Neuronal stem cell (in vitro differentiated cells): ENCODE measurements around the gene GRIP2.

Source experiments
- DNase-seq: peaks from one replicate; pipeline ENCODE4 v3.0.0-alpha.2; 2013; ENCODE audit warnings: low spot score
- H2AFZ ChIP-seq: one replicate; pipeline ENCODE4 v1.6.1; 2013; ENCODE audit warnings: mild to moderate bottlenecking, low read length, inconsistent platforms
- H2AK5ac ChIP-seq: 2 replicates; pipeline ENCODE4 v1.6.1; 2013; ENCODE audit warnings: low read depth, mild to moderate bottlenecking, inconsistent platforms, low read length, moderate library complexity, mixed read lengths
- H2BK120ac ChIP-seq: 2 replicates; pipeline ENCODE4 v1.6.1; 2013; ENCODE audit warnings: low read depth, mild to moderate bottlenecking, inconsistent platforms, low read length, moderate library complexity, mixed read lengths
- H2BK12ac ChIP-seq: one replicate; pipeline ENCODE4 v1.6.1; 2013; ENCODE audit warnings: low read length, inconsistent platforms
- H2BK15ac ChIP-seq: 2 replicates; pipeline ENCODE4 v1.6.1; 2013; ENCODE audit warnings: mild to moderate bottlenecking, low read length, inconsistent platforms, mixed read lengths
- H2BK5ac ChIP-seq: one replicate; pipeline ENCODE4 v1.6.1; 2013; ENCODE audit warnings: inconsistent platforms, mild to moderate bottlenecking, low read length, moderate library complexity
- H3K14ac ChIP-seq: one replicate; pipeline ENCODE4 v1.6.1; 2013; ENCODE audit warnings: low read length, inconsistent platforms
- H3K18ac ChIP-seq: 2 replicates; pipeline ENCODE4 v1.6.1; 2013; ENCODE audit warnings: low read length, inconsistent platforms
- H3K23ac ChIP-seq: 2 replicates; pipeline ENCODE4 v1.6.1; 2013; ENCODE audit warnings: low read depth, mild to moderate bottlenecking, mixed read lengths, low read length, inconsistent platforms; ENCODE audit not compliant: poor library complexity
- H3K27ac ChIP-seq: replicated peaks from 3 replicates; pipeline ENCODE4 v1.5.1; 2013; ENCODE audit warnings: low read length, inconsistent platforms
- H3K27me3 ChIP-seq, 3 experiments: 2 replicates each; pipeline ENCODE4 v1.6.1; 2013; ENCODE audit warnings: low read length in 3 of 3, mild to moderate bottlenecking in 2 of 3, inconsistent platforms in 1 of 3, low read depth in 1 of 3, mixed read lengths in 1 of 3, moderate library complexity in 1 of 3; ENCODE audit not compliant: control insufficient read depth in 3 of 3, insufficient read depth in 3 of 3
- H3K36me3 ChIP-seq, 2 donors: replicated peaks in 1 of 2; 2 replicates each; pipeline ENCODE4 v1.6.1; 2013; ENCODE audit warnings: low read length in 2 of 2; ENCODE audit not compliant: control insufficient read depth in 2 of 2, insufficient read depth in 2 of 2
- H3K4ac ChIP-seq: 2 replicates; pipeline ENCODE4 v1.6.1; 2013; ENCODE audit warnings: inconsistent platforms, mild to moderate bottlenecking, low read length, moderate library complexity
- H3K4me1 ChIP-seq, 2 donors: 1 replicate in 1 of 2; 2 replicates in 1 of 2; pipeline ENCODE4 v1.6.1; 2013; ENCODE audit warnings: low read length in 2 of 2, low read depth in 1 of 2; ENCODE audit not compliant: control insufficient read depth in 2 of 2, insufficient read depth in 1 of 2
- H3K4me2 ChIP-seq: one replicate; pipeline ENCODE4 v1.6.1; 2013; ENCODE audit warnings: mild to moderate bottlenecking, low read length, inconsistent platforms; ENCODE audit not compliant: insufficient read depth, poor library complexity, severe bottlenecking
- H3K4me3 ChIP-seq, 2 donors: 2 replicates each; pipeline ENCODE4 v1.5.1; 2013; ENCODE audit warnings: low read length in 2 of 2, mild to moderate bottlenecking in 2 of 2, inconsistent platforms in 1 of 2, moderate library complexity in 1 of 2
- H3K79me1 ChIP-seq: one replicate; pipeline ENCODE4 v1.6.1; 2013; ENCODE audit warnings: low read depth, mild to moderate bottlenecking, inconsistent platforms, low read length, moderate library complexity
- H3K9ac ChIP-seq: one replicate; pipeline ENCODE4 v1.6.1; 2013; ENCODE audit warnings: mild to moderate bottlenecking, low read depth, low read length, inconsistent platforms; ENCODE audit not compliant: poor library complexity
- H3K9me3 ChIP-seq, 2 donors: replicated peaks in 1 of 2; 2 replicates each; pipeline versions ENCODE3 to v1.6.1; 2013; ENCODE audit warnings: low read length in 2 of 2, mild to moderate bottlenecking in 2 of 2, inconsistent platforms in 1 of 2, low read depth in 1 of 2, mixed read lengths in 1 of 2, moderate library complexity in 1 of 2; ENCODE audit not compliant: control insufficient read depth in 2 of 2, insufficient read depth in 1 of 2
- H4K8ac ChIP-seq: one replicate; pipeline ENCODE4 v1.6.1; 2013; ENCODE audit warnings: low read depth, mild to moderate bottlenecking, inconsistent platforms, low read length, moderate library complexity
- H4K91ac ChIP-seq: one replicate; pipeline ENCODE4 v1.6.1; 2013; ENCODE audit warnings: low read length, low read depth, mild to moderate bottlenecking, inconsistent platforms; ENCODE audit not compliant: poor library complexity
- WGBS, 2 donors: extraction: QIAGEN DNeasy Blood & Tissue Kit; methylation state at CpG; one replicate each; pipeline ENCODE4 v1.1.7; 2013; ENCODE audit warnings: missing lambda C conversion rate in 2 of 2, mixed read lengths in 1 of 2; ENCODE audit not compliant: insufficient read length in 2 of 2, insufficient replicate concordance in 1 of 2; ENCODE audit errors: extremely low coverage in 2 of 2; 5-methylcytosine and 5-hydroxymethylcytosine counted together

Gene GRIP2

DNA sequence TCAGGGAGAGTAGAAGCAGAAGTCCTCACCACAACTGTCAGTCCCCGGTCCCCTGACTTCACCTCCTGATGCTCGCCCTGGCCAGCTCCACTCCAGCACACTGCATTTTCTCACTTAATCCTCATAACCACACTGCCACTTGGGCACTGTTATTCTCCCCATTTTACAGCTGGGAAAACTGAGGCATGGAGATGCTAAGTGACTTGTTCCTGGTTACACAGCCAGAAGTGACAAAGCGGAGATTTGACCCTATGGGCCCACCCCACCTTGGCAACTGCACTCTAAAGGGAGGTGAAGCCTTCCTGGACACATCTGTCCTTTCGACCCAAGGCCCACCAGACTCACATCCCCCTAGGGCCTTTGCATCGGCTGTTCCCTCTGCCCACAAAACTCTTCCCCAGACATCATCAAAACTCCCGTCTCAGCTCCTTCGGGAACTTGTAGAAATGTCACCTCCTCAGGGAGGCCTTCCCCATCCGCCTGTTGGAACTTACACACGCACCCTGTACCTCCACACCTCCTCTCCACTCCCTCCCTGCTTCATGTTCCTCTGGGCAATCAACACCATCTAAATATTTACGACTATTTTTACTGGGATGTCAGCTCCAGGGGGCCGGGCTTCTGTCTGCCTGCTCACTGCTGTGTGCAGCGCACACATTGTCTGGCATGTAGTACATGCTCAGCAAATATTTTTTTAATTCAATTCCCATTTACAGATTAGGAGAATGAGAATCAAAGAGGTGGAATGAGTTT lies 3.1 kb downstream of the GRIP2 start:
- no peak overlapping the region for H3K23ac ChIP-seq
- H3K4me2 ChIP-seq = no peak overlapping the region
- H3K79me1 ChIP-seq = no peaks in the 10 kb centered on the region
- no peaks in the 10 kb centered on the region for H3K36me3 ChIP-seq
- no peak overlapping the region for H2BK12ac ChIP-seq
- peaks cover 6 to 12% of the 10 kb centered on the region in 2 donors for H3K4me1 ChIP-seq
- no peak overlapping the region for H2BK120ac ChIP-seq
- H3K14ac ChIP-seq = no peak overlapping the region
- H4K91ac ChIP-seq = no peak overlapping the region
- no peak overlapping the region for H3K9ac ChIP-seq
- peaks cover 0 to 56% (median 0%) of the 10 kb centered on the region in 3 experiments for H3K27me3 ChIP-seq
- no peak overlapping the region for H2AFZ ChIP-seq
- no peak overlapping the region for H3K27ac ChIP-seq
- no CpG with 5 or more reads among the region's 12 CpGs for WGBS, 2 donors
- no peak for DNase-seq
- no peaks in the 10 kb centered on the region for H3K9me3 ChIP-seq
- no peak overlapping the region for H2BK15ac ChIP-seq
- no peak overlapping the region for H2BK5ac ChIP-seq
- no peak overlapping the region for H3K4me3 ChIP-seq
- H3K4ac ChIP-seq = no peak overlapping the region
- H4K8ac ChIP-seq = no peak overlapping the region
- H3K18ac ChIP-seq = no peak overlapping the region
- H2AK5ac ChIP-seq = no peak overlapping the region

DNA sequence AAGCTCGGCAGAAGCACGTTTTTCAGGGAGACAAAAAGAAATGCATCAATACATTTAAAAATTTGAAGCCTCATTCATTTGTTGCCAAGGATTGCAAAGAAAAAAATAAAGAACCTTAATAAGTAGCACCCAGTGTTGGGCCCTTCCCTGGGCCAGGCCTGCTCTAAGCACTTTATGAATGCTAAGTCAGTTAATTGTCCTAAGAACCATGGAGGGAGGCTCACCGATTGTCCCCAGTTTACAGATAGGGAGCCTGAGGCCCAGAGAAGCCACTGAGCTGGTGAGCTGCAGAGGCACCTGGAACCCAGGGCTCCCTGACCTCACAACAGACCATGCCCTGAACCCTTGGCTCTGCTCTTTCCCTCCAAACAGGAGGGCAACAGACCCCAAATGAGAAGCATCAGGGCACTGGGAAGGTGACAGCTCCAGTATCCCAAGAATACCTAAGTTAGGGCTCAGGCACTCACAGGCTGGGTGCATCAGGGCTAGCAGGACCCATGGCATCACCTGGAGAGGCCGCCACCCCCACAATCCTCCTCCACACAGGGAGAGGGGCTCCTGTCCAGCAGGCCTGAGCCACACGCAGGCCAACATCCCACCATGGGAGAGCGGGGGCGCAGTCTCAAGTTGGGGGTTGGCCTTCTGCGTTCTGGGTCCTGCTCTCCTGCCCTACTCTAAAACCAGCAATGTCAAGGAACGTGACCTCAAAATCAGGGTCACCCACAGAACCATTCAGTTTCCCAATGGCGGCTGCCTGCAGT lies 3.9 kb downstream of the GRIP2 start:
- no peak overlapping the region for H3K4me2 ChIP-seq
- no peak overlapping the region for H2BK15ac ChIP-seq
- H2AFZ ChIP-seq = no peak overlapping the region
- H2BK120ac ChIP-seq = no peak overlapping the region
- H2BK5ac ChIP-seq = no peak overlapping the region
- no peak overlapping the region for H3K14ac ChIP-seq
- no peaks in the 10 kb centered on the region for H3K9me3 ChIP-seq
- H3K27me3 ChIP-seq = peaks cover 0 to 53% (median 0%) of the 10 kb centered on the region in 3 experiments
- no peak overlapping the region for H3K9ac ChIP-seq
- H2BK12ac ChIP-seq = no peak overlapping the region
- H3K4me3 ChIP-seq = no peak overlapping the region
- no peak overlapping the region for H4K8ac ChIP-seq
- H3K18ac ChIP-seq = peak overlapping the region; percentile 40
- no peaks in the 10 kb centered on the region for H3K79me1 ChIP-seq
- WGBS, 2 donors = no CpG with 5 or more reads among the region's 10 CpGs
- H3K27ac ChIP-seq = no peak overlapping the region
- no peak for DNase-seq
- H4K91ac ChIP-seq = peak overlapping the region; percentile 93
- H3K23ac ChIP-seq = no peak overlapping the region
- H2AK5ac ChIP-seq = peak overlapping the region; percentile 56
- no peaks in the 10 kb centered on the region for H3K36me3 ChIP-seq
- H3K4me1 ChIP-seq = peaks cover 6 to 12% of the 10 kb centered on the region in 2 donors
- no peak overlapping the region for H3K4ac ChIP-seq

DNA sequence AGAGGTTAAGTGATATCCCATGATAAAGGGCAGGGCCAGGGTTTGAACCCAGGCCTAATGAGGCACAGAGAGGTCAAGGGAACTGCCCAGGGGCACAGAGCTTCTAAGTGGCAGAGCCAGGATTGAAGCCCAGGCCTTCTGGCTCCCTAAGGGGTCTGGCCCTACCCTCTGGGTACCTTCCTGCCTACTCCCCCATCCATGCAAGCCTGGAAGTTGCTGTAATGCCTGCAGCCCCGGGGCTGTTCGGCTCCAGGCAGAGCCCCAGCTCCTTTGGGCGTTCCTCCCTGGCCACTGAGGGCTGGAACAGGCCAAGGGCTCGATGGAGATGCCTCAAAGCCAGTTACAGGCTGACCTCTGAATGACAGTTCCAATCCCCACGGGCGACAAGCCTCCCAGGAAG lies 4.5 kb downstream of the GRIP2 start:
- no peak overlapping the region for H4K91ac ChIP-seq
- no peak overlapping the region for H3K23ac ChIP-seq
- no peak overlapping the region for H3K9ac ChIP-seq
- H3K27me3 ChIP-seq = peaks cover 0 to 48% (median 0%) of the 10 kb centered on the region in 3 experiments
- H3K4me2 ChIP-seq = no peak overlapping the region
- H4K8ac ChIP-seq = no peak overlapping the region
- no peak overlapping the region for H2BK5ac ChIP-seq
- peaks cover 6 to 12% of the 10 kb centered on the region in 2 donors for H3K4me1 ChIP-seq
- DNase-seq = no peak
- no CpG with 5 or more reads among the region's 6 CpGs for WGBS, 2 donors
- no peak overlapping the region for H3K18ac ChIP-seq
- no peak overlapping the region for H3K14ac ChIP-seq
- no peak overlapping the region for H2AK5ac ChIP-seq
- H2BK12ac ChIP-seq = no peak overlapping the region
- H2AFZ ChIP-seq = no peak overlapping the region
- H2BK120ac ChIP-seq = no peak overlapping the region
- no peaks in the 10 kb centered on the region for H3K36me3 ChIP-seq
- no peaks in the 10 kb centered on the region for H3K79me1 ChIP-seq
- no peak overlapping the region for H2BK15ac ChIP-seq
- H3K4ac ChIP-seq = no peak overlapping the region
- no peak overlapping the region for H3K4me3 ChIP-seq
- H3K27ac ChIP-seq = no peak overlapping the region
- no peaks in the 10 kb centered on the region for H3K9me3 ChIP-seq

DNA sequence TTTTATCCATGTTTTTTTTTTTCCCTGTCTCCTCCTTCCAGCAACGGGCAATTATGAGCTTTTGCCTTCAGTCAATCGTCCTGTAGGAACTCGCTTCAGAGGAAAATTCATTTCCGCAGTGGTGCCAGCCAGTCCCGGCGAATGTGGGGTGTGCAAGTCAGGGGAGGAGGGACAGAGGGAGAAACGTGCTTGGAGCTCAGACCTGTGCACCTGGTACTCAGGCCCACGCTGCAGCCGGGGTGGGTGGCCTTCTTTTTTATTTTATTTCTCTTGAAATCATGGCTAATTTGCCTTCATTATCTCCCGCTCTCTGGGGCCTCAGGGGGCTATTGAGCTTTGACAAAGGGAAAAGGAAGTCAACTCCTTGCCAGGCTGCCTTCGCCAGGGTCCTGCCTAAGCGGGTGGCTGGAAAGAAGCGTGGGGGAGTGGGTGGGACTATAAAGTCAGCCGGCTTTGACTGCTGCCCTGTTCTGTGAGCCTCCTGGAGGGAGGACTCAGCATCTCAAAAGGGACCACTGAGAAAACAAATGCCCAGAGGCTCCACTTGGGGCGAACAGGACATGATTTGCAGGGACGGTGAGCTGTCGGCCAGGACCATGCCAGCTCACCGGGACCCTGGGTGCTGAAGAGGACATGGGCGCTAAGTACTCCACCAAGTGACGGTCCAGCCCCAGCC lies 5.5 kb downstream of the GRIP2 start:
- Histone ChIP-seq H3K23ac (no peak overlapping the region), H4K8ac (no peak overlapping the region), H2BK15ac (no peak overlapping the region), H3K27ac (no peak overlapping the region), H3K4me1 (peaks cover 6 to 12% of the 10 kb centered on the region in 2 donors), H2BK12ac (peak overlapping the region; percentile 60), H3K14ac (no peak overlapping the region), H2AK5ac (no peak overlapping the region), H3K4me3 (no peak overlapping the region), H3K9me3 (no peaks in the 10 kb centered on the region), H2AFZ (peak overlapping the region; percentile 69), H3K4ac (no peak overlapping the region), H3K4me2 (no peak overlapping the region), H3K27me3 (peaks cover 0 to 46% (median 0%) of the 10 kb centered on the region in 3 experiments), H3K36me3 (no peaks in the 10 kb centered on the region), H2BK120ac (no peak overlapping the region), H2BK5ac (no peak overlapping the region), H3K79me1 (no peaks in the 10 kb centered on the region), H3K18ac (peak overlapping the region; percentile 61), H4K91ac (no peak overlapping the region), H3K9ac (no peak overlapping the region)
- no CpG with 5 or more reads among the region's 20 CpGs for WGBS, 2 donors
- peak; percentile 32 for DNase-seq
